Natural killer cell (primary cell): ENCODE data around the gene SERGEF. TPM values are rescaled to one million over a fixed set of nuclear protein-coding genes. Genes with fewer than 3 reads are reported as not detected.

Experiments
- ATAC-seq, 3 donors: fragments of 150-1000 bp in 2 of 3; fragments of 200-7000 bp in 1 of 3; cut with Tn5 transposase; 1 replicate in 1 of 3; 2 replicates in 2 of 3; pipeline ENCODE4 v1.10.0; 2021; ENCODE audit warnings: mild to moderate bottlenecking in 2 of 3, moderate library complexity in 2 of 3
- DNase-seq, 2 donors: peaks; one replicate each; pipeline versions ENCODE4 v3.0.0 to v3.0.0-alpha.2; 2013 to 2021; ENCODE audit warnings: mixed read lengths in 1 of 2
- H3K27ac ChIP-seq: one replicate; pipeline ENCODE4 v1.5.1; 2013; ENCODE audit warnings: mild to moderate bottlenecking, low read length
- H3K27me3 ChIP-seq: one replicate; pipeline ENCODE4 v1.6.1; 2013; ENCODE audit warnings: low read length; ENCODE audit not compliant: control insufficient read depth, insufficient read depth
- H3K36me3 ChIP-seq: one replicate; pipeline ENCODE4 v1.6.1; 2013; ENCODE audit warnings: low read length; ENCODE audit not compliant: control insufficient read depth, insufficient read depth
- H3K4me1 ChIP-seq: one replicate; pipeline ENCODE4 v1.6.1; 2013; ENCODE audit warnings: low read length; ENCODE audit not compliant: control insufficient read depth, insufficient read depth
- H3K4me3 ChIP-seq: one replicate; pipeline ENCODE4 v1.5.1; 2013; ENCODE audit warnings: low read length
- H3K9me3 ChIP-seq: one replicate; pipeline ENCODE4 v1.6.1; 2013; ENCODE audit warnings: low read length; ENCODE audit not compliant: control insufficient read depth, insufficient read depth
- H3K27ac Mint-ChIP-seq, 2 donors: one replicate each; pipeline ENCODE4 v1.8.0; 2022; ENCODE audit warnings: mild to moderate bottlenecking in 2 of 2, mixed read lengths in 2 of 2, moderate library complexity in 1 of 2
- H3K27me3 Mint-ChIP-seq, 2 donors: one replicate each; pipeline ENCODE4 v1.8.0; 2022; ENCODE audit warnings: low read depth in 2 of 2, mixed read lengths in 2 of 2
- H3K36me3 Mint-ChIP-seq: one replicate; pipeline ENCODE4 v1.8.0; 2022; ENCODE audit warnings: mixed read lengths
- H3K4me1 Mint-ChIP-seq, 2 donors: one replicate each; pipeline ENCODE4 v1.8.0; 2022; ENCODE audit warnings: mixed read lengths in 2 of 2
- H3K4me3 Mint-ChIP-seq: one replicate; pipeline ENCODE4 v1.8.0; 2022; ENCODE audit warnings: mild to moderate bottlenecking, moderate library complexity, mixed read lengths
- H3K9me3 Mint-ChIP-seq, 2 donors: one replicate each; pipeline ENCODE4 v1.8.0; 2022; ENCODE audit warnings: mixed read lengths in 2 of 2
- WGBS: methylation state at CpG from one replicate; pipeline ENCODE4 v1.1.7; 2013; ENCODE audit warnings: missing lambda C conversion rate; ENCODE audit not compliant: insufficient coverage; 5-methylcytosine and 5-hydroxymethylcytosine counted together
- intact Hi-C: fragments of 100-400 bp; cut with micrococcal nuclease; formaldehyde crosslinking; loops from one replicate; pipeline ENCODE4 v1.14.2; 2022
- total RNA-seq, 4 donors: library from RNA; stranded (reverse); fragments of 120-200 nt in 1 of 4; gene quantifications; one replicate each; pipeline versions ENCODE4 v1.2.3 to v1.2.4, GENCODE V29; 2013 to 2022
- TF ChIP-seq, protein P1 (sequence below): fragments of 200-600 bp; IDR thresholded peaks from one replicate; pipeline ENCODE4 v1.8.0; 2022; ENCODE audit warnings: antibody characterized with exemption

Gene SERGEF
- total RNA-seq, 3 donors from 2014 or later (not counting 1 experiment from before 2014, with no cell fraction given) = 67.5 to 78.6 (median 69.4) TPM

DNA sequence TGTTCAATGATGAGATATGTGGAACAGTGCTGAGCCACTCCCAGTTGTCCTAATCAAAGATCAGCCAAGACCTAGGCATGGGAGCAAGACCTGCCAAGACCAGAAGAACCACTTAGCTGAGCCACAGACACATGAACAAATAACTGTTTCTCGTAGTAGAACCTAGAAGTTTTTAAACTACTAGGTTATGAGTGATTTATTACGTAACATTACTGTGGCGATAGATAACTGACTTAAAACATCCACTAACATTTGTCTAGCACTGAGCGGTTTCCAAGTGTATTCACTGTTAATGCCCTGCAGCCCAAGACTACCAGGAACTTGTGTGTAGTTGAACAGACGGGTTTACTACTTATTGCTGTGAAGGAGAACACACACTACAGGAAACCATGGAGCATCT lies 120.4 kb downstream of the SERGEF start:
- H3K36me3 Mint-ChIP-seq = no peaks in the 10 kb centered on the region
- intact Hi-C loops = no loop called here
- no peak for DNase-seq

DNA sequence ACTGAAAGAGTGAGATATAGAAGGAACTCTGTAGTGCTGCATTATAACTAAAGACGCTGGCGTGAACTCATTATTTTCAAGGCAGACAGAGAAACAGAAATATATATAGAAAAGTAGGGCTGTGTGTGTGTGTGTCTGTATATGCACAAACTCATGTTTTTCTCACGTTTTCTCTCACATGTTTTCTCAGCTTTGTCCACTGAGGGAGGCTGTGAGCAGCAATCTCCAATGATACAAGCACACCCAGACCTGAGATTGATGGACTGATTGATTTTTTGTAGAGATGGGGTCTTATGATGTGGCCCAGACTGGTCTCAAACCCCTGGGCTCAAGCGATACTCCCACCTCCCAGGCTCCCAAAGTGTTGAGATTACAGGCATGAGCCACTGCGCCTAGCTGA lies 122.5 kb downstream of the SERGEF start:
- no peaks in the 10 kb centered on the region for H3K9me3 ChIP-seq
- H3K27me3 ChIP-seq = no peaks in the 10 kb centered on the region
- H3K27ac ChIP-seq = no peak overlapping the region
- Mint-ChIP-seq H3K4me1 (no peaks in the 10 kb centered on the region), H3K27me3 (no peaks in the 10 kb centered on the region), H3K4me3 (no peak overlapping the region), H3K27ac (no peak overlapping the region), H3K9me3 (no peaks in the 10 kb centered on the region), H3K36me3 (no peaks in the 10 kb centered on the region)
- ATAC-seq (no peak), DNase-seq (no peak)
- H3K36me3 ChIP-seq = no peaks in the 10 kb centered on the region
- no peak overlapping the region for H3K4me3 ChIP-seq
- intact Hi-C loops = no loop called here
- WGBS = 100% methylated on average over 3 of the region's 5 CpGs
- H3K4me1 ChIP-seq = no peaks in the 10 kb centered on the region
- TF ChIP-seq, protein P1, sequence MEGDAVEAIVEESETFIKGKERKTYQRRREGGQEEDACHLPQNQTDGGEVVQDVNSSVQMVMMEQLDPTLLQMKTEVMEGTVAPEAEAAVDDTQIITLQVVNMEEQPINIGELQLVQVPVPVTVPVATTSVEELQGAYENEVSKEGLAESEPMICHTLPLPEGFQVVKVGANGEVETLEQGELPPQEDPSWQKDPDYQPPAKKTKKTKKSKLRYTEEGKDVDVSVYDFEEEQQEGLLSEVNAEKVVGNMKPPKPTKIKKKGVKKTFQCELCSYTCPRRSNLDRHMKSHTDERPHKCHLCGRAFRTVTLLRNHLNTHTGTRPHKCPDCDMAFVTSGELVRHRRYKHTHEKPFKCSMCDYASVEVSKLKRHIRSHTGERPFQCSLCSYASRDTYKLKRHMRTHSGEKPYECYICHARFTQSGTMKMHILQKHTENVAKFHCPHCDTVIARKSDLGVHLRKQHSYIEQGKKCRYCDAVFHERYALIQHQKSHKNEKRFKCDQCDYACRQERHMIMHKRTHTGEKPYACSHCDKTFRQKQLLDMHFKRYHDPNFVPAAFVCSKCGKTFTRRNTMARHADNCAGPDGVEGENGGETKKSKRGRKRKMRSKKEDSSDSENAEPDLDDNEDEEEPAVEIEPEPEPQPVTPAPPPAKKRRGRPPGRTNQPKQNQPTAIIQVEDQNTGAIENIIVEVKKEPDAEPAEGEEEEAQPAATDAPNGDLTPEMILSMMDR = no peak

More for the DNA sequence above, 120.4 kb downstream of the SERGEF start:
- no peaks in the 10 kb centered on the region for H3K4me1 ChIP-seq
- Mint-ChIP-seq H3K9me3 (no peaks in the 10 kb centered on the region), H3K27ac (no peak overlapping the region), H3K4me3 (no peak overlapping the region), H3K27me3 (no peaks in the 10 kb centered on the region), H3K4me1 (no peaks in the 10 kb centered on the region)
- H3K27me3 ChIP-seq = no peaks in the 10 kb centered on the region
- TF ChIP-seq, protein P1 = no peak
- no peak for ATAC-seq
- no peak overlapping the region for H3K4me3 ChIP-seq
- H3K27ac ChIP-seq = no peak overlapping the region
- H3K9me3 ChIP-seq = no peaks in the 10 kb centered on the region
- H3K36me3 ChIP-seq = no peaks in the 10 kb centered on the region
- WGBS = 98% methylated on average over 4 of the region's 5 CpGs

DNA sequence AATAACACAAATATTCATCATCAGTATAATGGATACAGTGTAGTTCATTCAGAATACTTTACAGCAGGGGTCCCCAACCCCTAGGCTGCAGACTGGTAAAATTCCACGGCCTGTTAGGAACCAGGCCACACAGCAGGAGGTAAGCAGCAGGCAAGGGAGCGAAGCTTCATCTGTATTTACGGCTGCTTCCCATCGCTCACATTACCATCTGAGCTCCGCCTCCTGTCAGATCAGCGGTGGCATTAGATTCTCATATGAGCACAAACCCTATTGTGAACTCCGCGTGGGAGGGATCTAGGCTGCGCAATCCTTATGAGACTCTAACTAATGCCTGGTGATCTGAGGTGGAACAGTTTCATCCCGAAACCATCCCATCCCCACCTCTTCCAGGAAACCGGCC lies 125.1 kb downstream of the SERGEF start:
- Histone ChIP-seq H3K36me3 (no peaks in the 10 kb centered on the region), H3K27ac (no peak overlapping the region), H3K27me3 (no peaks in the 10 kb centered on the region), H3K9me3 (no peaks in the 10 kb centered on the region), H3K4me1 (no peaks in the 10 kb centered on the region), H3K4me3 (no peak overlapping the region)
- Mint-ChIP-seq H3K27me3 (no peaks in the 10 kb centered on the region), H3K4me3 (no peak overlapping the region), H3K9me3 (no peaks in the 10 kb centered on the region), H3K36me3 (no peaks in the 10 kb centered on the region), H3K4me1 (no peaks in the 10 kb centered on the region), H3K27ac (no peak overlapping the region)
- intact Hi-C loops = no loop called here
- TF ChIP-seq, protein P1 = no peak
- 94% methylated on average over 10 of the region's 11 CpGs for WGBS
- no peak for DNase-seq
- ATAC-seq = no peak

DNA sequence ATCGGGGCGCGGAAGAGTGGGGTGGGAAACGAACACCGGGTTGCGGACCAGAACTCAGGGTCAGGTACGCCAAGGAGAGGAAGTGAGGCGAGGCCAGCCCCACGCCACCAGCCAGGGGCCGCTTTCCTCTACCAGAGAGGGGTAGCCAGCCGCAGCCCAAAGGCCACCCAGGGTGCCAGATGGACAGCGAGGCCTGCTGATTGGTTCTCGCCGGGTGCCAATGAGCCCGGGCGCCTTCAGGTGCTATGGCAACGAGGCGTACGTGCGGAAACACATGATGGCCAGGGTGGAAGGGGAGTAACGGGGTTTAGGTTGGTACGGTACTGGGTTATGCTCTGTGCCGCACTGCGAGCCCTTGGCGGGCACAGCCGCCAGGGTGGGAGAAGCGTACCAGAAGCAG lies 128.9 kb downstream of the SERGEF start:
- intact Hi-C loops = no loop called here
- H3K36me3 Mint-ChIP-seq = no peaks in the 10 kb centered on the region
- Histone ChIP-seq H3K4me1 (no peaks in the 10 kb centered on the region), H3K4me3 (no peak overlapping the region), H3K27ac (no peak overlapping the region), H3K9me3 (no peaks in the 10 kb centered on the region), H3K27me3 (no peaks in the 10 kb centered on the region), H3K36me3 (no peaks in the 10 kb centered on the region)
- H3K27me3 Mint-ChIP-seq = no peaks in the 10 kb centered on the region
- TF ChIP-seq, protein P1 = no peak
- peaks cover 4 to 7% of the 10 kb centered on the region in 2 donors for H3K4me1 Mint-ChIP-seq
- H3K27ac Mint-ChIP-seq = no peak overlapping the region
- WGBS = 96% methylated on average over 27 of the region's 27 CpGs
- H3K9me3 Mint-ChIP-seq = no peaks in the 10 kb centered on the region
- H3K4me3 Mint-ChIP-seq = no peak overlapping the region
- DNase-seq (no peak), ATAC-seq (no peak)
